Measurements from ENCODE around the gene MOB2. TPM values are rescaled to one million over a fixed set of nuclear protein-coding genes. Genes with fewer than 3 reads are reported as not detected.

The MOB2 gene
- total RNA-seq, 4 donors from 2014 or later: 21.1 to 71.5 (median 48.3) TPM

- Histone ChIP-seq H3K27ac (peak overlapping the region; percentile 84 to 96 (median 90)), H3K9me3 (no peaks in the 10 kb centered on the region), H3K27me3 (no peaks in the 10 kb centered on the region), H3K4me3 (no peak overlapping the region), H3K4me1 (peaks cover 80 to 93% of the 10 kb centered on the region in 2 donors), H3K36me3 (no peaks in the 10 kb centered on the region)
- TF ChIP-seq CTCF (IDR thresholded peaks at IDR 0.05 in 4 of 5, conservative IDR thresholded peaks at IDR 0.05 in 1 of 5) (no peak), POLR2A (IDR thresholded peaks at IDR 0.05) (no peak)
- DNase-seq (no peak), ATAC-seq (no peak)
- in situ Hi-C loops (cut with MboI; ENCODE audit: low sequenced_read_pairs in 4 of 4): no loop called here
- intact Hi-C loops (cut with DNase I; ENCODE audit: low total_unique reads): loop anchor here (2.0 to 10.0 kb wide), 2 partner anchors 198 to 234 kb away; no protein-coding TSS in a partner anchor
These were observed 46.2 kb upstream of the MOB2 start for GRCh38 chr11:1532606-1533341.

- ATAC-seq (peak; percentile 90), DNase-seq (peak; percentile 74 to 93)
- intact Hi-C loops (cut with DNase I; ENCODE audit: low total_unique reads): loop anchor here (2.0 to 10.0 kb wide), 2 partner anchors 197 to 233 kb away; no protein-coding TSS in a partner anchor
- peaks cover 82 to 99% of the 10 kb centered on the region in 2 donors for H3K4me1 ChIP-seq
- peak overlapping the region; percentile 84 to 96 (median 90) for H3K27ac ChIP-seq
- H3K9me3 ChIP-seq: no peaks in the 10 kb centered on the region
- in situ Hi-C loops (cut with MboI; ENCODE audit: low sequenced_read_pairs in 4 of 4): no loop called here
- H3K27me3 ChIP-seq: no peaks in the 10 kb centered on the region
- peak overlapping the region in 2 of 4 donors; percentile 18 to 35 for H3K4me3 ChIP-seq
- peak; percentile 76 to 86 for TF ChIP-seq POLR2A (IDR thresholded peaks at IDR 0.05)
- no peak for TF ChIP-seq CTCF (IDR thresholded peaks at IDR 0.05 in 4 of 5, conservative IDR thresholded peaks at IDR 0.05 in 1 of 5)
- H3K36me3 ChIP-seq: no peaks in the 10 kb centered on the region
These were observed 45.5 kb upstream of the MOB2 start for GRCh38 chr11:1532014-1532586.

GRCh38 chr11:1531449-1532013 lies 45.0 kb upstream of the MOB2 start:
- no peaks in the 10 kb centered on the region for H3K9me3 ChIP-seq
- peak; percentile 37 to 60 for DNase-seq
- peaks cover 79 to 98% of the 10 kb centered on the region in 2 donors for H3K4me1 ChIP-seq
- H3K4me3 ChIP-seq: peak overlapping the region in 3 of 4 donors; percentile 3 to 35 (median 18)
- peak; percentile 47 to 61 for ATAC-seq
- H3K27me3 ChIP-seq: no peaks in the 10 kb centered on the region
- H3K27ac ChIP-seq: peak overlapping the region; percentile 84 to 96 (median 90)
- intact Hi-C loops (cut with DNase I; ENCODE audit: low total_unique reads) (loop anchor here (2.0 to 10.0 kb wide), 2 partner anchors 197 to 233 kb away; no protein-coding TSS in a partner anchor), in situ Hi-C loops (cut with MboI; ENCODE audit: low sequenced_read_pairs in 4 of 4) (no loop called here)
- no peaks in the 10 kb centered on the region for H3K36me3 ChIP-seq
- no peak for TF ChIP-seq POLR2A (IDR thresholded peaks at IDR 0.05)
- peak in 2 of 5 experiments; percentile 18 to 21 for TF ChIP-seq CTCF (IDR thresholded peaks at IDR 0.05 in 4 of 5, conservative IDR thresholded peaks at IDR 0.05 in 1 of 5)

GRCh38 chr11:1530686-1531448 lies 44.3 kb upstream of the MOB2 start:
- H3K27ac ChIP-seq: peak overlapping the region; percentile 84 to 96 (median 90)
- TF ChIP-seq POLR2A (IDR thresholded peaks at IDR 0.05): no peak
- H3K4me1 ChIP-seq: peaks cover 72 to 95% of the 10 kb centered on the region in 2 donors
- no peaks in the 10 kb centered on the region for H3K27me3 ChIP-seq
- ATAC-seq (no peak), DNase-seq (no peak)
- in situ Hi-C loops (cut with MboI; ENCODE audit: low sequenced_read_pairs in 4 of 4): no loop called here
- intact Hi-C loops (cut with DNase I; ENCODE audit: low total_unique reads): loop anchor here (10.0 kb wide), 1 partner anchor 196 kb away; no protein-coding TSS in a partner anchor
- H3K4me3 ChIP-seq: no peak overlapping the region
- H3K9me3 ChIP-seq: no peaks in the 10 kb centered on the region
- no peaks in the 10 kb centered on the region for H3K36me3 ChIP-seq

Measured in gastrocnemius medialis (tissue), 4 donors.